K562 (cell line): ENCODE data around the gene RAD52.

Experiments
- CTCF ChIP-seq, 3 experiments: IDR thresholded peaks in 2 of 3; conservative IDR thresholded peaks in 1 of 3; 2 replicates each; pipeline ENCODE4 v1.5.1; 2011 to 2012; ENCODE audit warnings: low read length in 3 of 3, mild to moderate bottlenecking in 3 of 3, control low read depth in 2 of 3, improper control_type of control experiment in 1 of 3, inconsistent platforms in 1 of 3, low read depth in 1 of 3, mixed read lengths in 1 of 3, moderate library complexity in 1 of 3; ENCODE audit not compliant: insufficient read depth in 2 of 3
- FOXP4 ChIP-seq: sonication (generic); formaldehyde crosslinking; IDR thresholded peaks from 2 replicates; pipeline ENCODE4 v1.8.0; 2022; ENCODE audit warnings: mild to moderate bottlenecking, missing genetic modification reagents, borderline replicate concordance
- SNRNP70 ChIP-seq: fragments of 200-400 bp; formaldehyde crosslinking; optimal IDR thresholded peaks from 2 replicates; pipeline ENCODE3; 2017; ENCODE audit warnings: low read depth, low read length
- ZFP36 ChIP-seq: fragments of 150-350 bp; IDR thresholded peaks from 2 replicates; pipeline ENCODE4 v1.6.1; 2018; ENCODE audit warnings: low read length, low read depth; ENCODE audit not compliant: partially characterized antibody
- ZNF23 ChIP-seq: fragments of 250-450 bp; sonication (Bioruptor Pico); IDR thresholded peaks from 2 replicates; pipeline ENCODE4 v1.4.0; 2020; ENCODE audit warnings: mild to moderate bottlenecking

- TF ChIP-seq FOXP4 = no peak
- no peak for TF ChIP-seq SNRNP70
- no peak for TF ChIP-seq ZFP36
- TF ChIP-seq CTCF (IDR thresholded peaks at IDR 0.05 in 2 of 3, conservative IDR thresholded peaks at IDR 0.05 in 1 of 3; ENCODE audit: insufficient read depth in 2 of 3, low read depth in 1 of 3, low read length in 3 of 3) = no peak
- TF ChIP-seq ZNF23 (CRISPR knock-in tag) = no peak
Measured at GRCh38 chr12:988646-989045, 39.2 kb upstream of the RAD52 start.
